Activated naive CD4-positive, alpha-beta T cell treated with anti-CD3 and anti-CD28 coated beads, Interleukin-2, amount 50 U/mL, for 16 hours (primary cell): ENCODE data around the gene EEF1A2.
A peak's percentile ranks its signal among the peaks of the same experiment; 100 is the strongest.

ENCODE experiments used
- DNase-seq: peaks from one replicate; pipeline ENCODE4 v3.0.0-alpha.2; 2020

Gene EEF1A2

DNA sequence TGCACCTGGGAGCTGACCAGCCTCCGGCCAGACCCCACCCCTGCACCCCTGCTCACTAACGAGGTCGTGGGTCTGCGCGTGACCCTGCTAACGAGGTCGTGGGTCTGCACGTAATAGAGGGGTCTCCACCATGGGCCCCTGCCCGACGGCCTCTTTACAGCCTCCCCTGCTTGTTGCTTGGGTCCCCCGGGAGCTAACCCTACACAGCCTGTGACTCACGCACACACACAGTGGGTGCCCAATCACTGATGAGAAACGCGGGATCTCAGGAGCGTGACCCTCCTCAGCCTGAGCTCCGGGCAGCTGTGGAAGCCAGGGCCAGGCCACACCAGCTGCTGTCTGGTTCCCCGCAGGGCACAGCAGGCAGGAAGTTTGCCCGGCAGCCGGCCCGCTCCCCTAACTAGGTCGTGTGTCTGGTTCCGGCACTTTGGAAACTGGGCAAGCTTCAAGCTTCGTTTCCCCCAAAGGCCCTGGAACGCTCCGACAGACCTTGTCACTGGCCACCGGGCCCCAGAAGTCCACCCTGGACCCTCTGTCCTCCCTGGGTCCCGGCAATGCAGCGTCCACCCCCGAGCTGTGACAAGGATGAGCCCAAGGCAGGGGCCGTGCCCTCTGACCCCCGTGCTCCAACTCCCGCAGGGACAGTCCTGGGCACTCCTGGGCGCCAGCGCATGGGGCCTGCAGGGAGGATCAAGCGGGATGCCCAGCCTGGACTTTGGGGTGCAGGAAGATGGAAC is 37.5 kb upstream of the EEF1A2 start:
- DNase-seq, result no peak

DNA sequence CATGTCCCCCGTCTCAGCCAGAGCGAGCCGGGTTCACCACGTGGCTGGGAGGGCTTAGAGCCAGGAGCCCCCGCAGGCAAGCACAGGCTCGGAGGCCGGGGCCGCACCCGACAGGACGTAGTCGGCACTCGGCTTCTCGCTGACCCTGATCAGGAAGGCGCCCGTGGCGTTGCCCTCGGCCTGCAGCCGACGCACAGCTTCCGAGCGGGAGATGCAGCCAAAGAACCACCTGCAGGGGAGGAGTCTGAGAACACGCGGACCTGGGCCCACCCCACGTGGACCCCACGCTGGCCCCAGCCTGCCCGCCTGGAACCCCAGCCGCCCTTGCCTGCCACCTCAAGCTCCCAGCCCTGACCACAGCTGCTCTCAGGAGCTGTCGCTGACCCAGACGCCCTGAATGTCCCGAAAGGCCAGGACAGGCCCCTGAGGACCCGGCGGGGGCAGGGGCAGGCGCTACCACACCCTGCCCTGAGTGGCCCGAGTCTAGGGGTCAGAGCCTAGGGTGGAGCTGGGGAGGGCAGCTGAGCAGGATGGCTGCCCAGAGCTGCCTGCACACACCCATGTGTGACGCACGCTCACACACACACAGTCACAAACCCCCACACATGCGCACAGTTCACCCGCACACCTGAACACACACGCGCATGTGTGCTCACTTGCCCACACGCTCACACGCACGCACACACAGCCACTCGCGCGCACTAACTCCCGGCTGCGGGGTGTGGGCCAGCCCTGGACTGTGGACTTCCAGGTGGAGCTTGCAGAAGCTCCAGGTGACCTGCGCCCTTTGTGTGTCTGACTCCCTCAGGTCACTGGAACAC is 36.2 kb upstream of the EEF1A2 start:
- no peak for DNase-seq

DNA sequence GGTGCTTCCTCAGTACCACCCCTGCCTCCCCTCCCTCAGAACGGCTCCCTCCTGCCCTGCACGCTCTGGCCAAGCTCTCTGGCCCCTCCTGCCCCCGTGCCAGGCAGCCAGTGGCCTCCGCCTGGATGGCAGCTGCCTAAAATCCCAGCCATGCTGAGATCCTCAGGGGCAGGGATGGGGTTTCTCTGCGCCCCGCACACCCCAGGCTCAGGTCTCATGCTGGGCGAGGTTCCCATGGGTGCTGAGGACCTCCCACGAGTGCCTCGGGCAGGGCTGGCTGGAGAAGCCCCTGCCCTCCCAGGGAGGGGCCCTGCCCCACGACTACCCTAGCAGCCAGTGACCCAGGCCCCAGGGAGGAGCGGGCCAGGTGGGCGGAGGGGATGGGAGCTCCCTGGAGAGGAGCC is 35.5 kb upstream of the EEF1A2 start:
- DNase-seq, result no peak

DNA sequence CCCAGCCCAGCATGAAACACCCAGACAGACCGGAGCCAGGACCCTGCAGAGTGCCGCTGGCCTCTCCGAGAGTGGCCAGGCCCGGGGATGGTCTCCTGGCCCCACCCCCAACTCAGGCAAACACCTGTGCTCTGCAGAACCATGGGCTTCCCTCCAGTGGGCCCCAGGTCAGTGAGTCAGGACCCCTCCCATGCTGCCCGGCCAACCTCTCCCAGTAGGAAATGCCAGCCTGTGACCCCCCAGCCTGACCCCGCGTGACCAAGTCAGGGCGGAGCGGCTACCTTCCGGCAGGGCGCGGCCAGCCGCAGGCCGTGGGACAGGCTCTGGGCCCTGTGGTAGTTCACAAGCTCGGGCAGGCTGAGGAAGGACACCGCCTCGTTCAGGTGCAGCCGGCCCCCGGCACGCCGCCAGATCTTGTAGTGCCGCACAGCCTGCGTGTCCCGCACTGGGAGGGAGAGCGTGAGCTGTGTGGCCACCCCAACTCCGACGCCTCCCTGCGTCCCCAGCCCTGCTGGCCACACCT is 35.0 kb upstream of the EEF1A2 start:
- no peak for DNase-seq

DNA sequence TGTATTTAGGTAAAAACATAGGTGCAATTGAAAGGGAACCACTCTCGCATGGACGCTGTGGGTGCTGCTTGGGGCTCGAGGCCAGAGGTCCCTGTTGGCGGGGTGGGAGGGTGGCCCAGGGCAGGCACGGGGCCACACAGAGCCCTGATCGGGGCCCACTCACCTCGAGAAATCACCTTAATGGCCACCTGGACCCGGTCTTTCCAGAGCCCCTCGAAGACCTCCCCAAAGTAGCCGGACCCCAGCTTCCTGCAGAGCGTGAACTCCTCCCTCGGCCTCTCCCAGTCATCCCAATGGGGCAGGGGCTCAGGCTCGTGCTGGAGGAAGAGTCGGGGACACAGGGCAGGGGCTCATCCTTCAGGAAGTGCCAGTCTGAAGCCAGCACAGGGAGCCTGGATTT is 34.5 kb upstream of the EEF1A2 start:
- DNase-seq, result no peak

DNA sequence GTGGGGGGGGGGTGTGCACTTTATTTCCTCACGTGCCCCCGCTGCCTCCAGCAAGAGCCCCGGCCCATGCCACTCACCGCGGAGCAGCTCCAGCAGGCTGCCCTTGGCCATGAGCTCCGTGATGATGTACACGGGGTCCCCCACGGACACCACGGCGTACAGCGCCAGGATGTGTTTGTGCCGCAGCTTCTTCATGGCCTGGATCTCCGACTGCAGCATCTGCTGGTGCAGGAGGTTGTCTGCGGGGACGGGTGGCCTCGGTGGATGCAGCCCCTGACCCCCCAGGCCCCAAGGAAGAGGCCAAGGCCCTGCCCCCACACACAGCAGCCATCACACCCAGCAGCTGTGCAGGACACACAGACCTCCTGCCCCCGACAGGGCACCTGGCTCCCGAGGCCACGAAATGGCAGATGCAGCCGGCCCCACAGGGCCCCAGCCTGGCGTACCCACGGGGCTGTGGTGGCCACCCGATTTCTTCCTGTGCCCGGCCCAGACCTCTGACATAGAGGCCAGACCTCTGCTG is 33.6 kb upstream of the EEF1A2 start:
- DNase-seq, result no peak

DNA sequence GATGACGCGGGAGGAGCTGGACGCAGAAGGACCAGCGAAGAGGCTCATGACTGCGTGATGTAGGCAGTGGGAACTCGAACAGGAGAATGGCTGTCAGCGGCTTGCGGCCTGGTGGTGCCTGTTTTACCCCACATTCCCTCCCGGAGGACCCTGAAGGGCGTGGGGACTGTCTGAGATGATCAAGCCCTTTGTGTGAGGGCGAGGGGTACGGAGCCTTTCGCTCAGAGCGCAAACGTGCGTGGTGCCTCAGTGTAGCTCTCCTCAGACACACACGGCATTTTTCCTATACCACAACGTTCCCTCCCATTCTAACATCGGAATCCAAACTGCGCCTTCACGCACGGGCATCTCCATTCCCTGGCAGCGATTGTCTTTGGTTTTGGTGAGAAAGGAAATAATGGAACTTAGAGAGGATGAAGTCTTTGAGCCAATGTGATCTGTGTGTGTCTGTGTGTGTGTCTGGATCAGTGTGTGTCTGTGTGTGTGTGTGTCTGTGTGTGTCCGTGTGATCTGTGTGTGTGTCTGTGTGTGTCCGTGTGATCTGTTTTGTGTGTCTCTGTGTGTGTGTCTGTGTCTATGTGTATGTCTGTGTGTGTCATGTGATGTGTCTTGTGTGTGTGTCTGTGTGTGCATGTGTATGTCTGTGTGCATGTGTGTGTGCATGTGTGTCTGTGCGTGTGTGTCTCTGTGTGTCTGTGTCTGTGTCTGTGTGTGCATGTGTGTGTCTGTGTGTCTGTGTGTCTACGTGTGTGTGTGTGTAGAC is 33.0 kb upstream of the EEF1A2 start:
- no peak for DNase-seq

DNA sequence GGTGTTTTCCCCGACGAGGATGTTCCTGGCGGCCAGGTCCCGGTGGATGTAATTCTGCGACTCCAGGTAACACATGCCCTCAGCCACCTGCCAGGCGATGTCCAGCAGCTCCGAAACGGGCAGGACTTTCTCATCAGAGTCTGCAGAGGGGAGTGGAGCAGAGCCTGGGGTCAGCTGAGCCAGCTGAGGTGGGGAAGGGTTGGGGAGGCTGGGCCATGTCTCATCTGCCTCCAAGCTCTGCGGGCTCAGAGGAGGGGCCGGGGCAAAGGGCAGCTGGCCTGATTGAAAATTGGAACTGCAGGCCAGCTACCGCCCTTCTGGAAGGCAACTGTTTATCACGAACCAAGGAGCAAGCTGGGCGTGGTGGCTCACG is 31.9 kb upstream of the EEF1A2 start:
- no peak for DNase-seq

DNA sequence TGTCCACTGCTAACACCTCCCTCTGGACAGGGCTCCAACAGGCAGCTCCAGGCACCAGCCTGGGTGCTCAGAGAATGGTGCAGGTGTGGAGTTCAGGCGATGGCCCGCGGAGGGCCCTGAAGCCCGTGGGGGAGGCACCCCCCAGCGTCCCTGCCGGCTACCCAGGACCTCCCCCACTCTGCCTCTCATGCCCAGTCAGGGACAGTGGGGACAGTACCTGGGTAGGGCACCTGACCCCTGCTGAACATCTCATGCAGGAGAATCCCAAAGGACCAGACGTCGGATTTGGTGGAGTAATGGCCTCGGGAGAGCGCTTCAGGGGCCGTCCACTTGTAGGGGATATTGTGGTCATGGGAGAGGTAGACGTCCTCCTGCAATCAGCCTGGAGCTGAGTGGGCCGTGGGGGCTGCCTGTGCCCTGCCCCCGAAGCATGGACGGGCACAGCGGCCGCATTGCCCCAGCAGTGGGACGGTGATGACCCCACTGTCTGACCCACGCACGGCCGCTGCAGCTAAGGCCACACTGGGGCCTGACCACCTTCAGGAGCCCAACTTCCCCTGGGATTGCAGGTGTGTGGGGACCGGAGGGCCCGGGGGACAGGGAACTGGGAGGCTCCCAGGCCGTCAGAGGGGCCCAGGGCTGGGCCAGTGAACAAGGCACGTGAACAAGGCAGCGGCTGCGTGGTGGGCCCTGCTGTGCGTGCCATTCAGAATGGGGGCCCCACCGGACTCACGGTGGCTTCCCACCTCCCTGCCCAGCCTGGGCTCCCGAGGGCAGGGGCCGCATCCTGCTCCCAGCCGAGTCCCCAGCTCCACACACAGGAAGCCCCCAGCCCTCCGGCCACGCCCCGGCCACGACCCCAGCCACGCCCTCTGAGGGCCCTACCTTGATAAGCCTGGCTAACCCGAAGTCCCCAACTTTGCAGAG is 31.2 kb upstream of the EEF1A2 start:
- peak; percentile 10 for DNase-seq

DNA sequence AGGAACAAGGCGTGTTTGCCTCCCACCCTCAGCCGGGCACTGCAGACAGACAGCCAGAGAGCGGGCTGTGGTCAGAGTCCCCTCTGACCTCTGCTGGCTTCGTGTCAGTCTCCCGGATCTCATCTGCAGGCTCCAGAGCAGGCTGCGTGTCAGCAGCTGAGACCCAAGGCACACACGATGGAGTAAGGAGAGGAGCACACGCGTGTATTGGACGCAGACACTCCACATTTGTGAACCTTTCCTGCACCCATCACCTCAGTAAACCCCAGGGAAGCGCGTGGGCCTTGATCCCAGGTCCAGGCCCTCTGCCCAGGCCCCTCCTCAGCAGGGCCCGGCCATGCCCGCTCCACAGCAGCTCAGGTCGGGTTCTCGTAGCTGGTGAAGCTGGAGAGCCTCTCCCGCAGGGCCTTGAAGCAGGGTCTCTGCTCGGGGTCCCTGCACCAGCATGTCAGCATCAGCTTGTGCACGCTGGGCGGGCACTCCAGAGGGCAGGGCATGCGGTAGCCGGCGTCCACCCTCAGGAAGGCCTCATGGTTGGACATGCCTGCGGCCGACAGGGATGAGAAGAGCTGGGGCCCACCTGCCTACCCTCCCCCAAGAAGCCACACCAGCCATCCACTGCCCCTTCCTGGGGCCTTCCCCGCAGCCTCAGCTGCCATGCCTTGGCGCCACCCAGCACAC is 30.4 kb upstream of the EEF1A2 start:
- no peak for DNase-seq

DNA sequence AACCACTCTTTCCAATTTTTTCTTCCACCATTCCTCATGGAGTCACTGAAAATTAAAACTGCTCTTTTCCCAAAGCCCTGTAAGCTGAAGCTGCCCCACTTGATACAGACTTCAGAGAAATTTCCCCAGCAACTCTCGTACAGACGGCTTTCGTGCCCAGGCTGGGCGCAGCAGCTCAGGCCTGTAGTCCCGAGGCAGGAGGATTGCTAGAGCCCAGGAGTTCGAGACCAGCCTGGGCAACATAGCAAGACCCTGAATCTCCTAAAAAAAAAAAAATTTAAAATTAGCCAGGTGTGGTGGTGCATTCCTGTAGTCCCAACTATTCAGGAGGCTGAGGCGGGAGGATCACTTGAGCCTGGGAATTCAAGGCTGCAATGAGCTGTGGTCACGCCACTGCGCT is 28.3 kb upstream of the EEF1A2 start:
- DNase-seq, result no peak

DNA sequence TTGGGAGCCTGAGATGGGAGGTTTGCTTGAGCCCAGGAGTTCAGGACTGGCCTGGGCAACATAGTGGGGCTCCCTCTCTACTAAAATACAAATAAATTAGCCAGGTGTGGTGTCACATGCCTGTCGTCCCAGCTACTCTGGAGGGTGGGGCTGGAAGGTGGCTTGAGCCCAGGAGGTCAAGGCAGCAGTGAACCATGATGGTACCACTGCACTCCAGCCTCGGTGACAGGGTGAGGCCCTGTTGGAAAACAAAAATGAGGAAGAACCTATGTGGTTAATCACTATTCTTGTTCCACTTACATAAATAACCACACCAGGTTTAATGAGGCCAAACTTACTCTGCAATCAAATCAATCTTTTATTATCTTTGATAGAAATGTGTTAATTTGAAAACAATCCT is 27.1 kb upstream of the EEF1A2 start:
- no peak for DNase-seq

DNA sequence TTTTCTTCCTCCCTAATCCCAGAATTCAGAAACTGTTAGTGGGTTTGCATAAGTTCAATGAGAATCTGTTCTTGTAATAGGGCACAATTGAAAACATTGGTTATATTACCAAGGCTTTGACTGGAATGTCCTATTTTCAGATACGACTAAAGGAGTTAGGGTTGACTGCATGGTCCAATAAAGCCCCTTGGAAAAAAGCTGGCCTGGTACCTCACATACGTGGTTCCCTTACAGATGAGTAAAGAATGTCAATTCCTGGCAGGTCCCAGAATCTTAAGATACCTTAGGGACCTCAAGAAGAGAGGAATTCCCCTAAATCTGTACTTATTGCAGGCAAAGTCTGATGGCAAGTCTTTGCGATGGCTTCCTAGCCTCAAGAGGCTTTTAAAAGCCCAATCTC is 26.3 kb upstream of the EEF1A2 start:
- DNase-seq, result no peak

DNA sequence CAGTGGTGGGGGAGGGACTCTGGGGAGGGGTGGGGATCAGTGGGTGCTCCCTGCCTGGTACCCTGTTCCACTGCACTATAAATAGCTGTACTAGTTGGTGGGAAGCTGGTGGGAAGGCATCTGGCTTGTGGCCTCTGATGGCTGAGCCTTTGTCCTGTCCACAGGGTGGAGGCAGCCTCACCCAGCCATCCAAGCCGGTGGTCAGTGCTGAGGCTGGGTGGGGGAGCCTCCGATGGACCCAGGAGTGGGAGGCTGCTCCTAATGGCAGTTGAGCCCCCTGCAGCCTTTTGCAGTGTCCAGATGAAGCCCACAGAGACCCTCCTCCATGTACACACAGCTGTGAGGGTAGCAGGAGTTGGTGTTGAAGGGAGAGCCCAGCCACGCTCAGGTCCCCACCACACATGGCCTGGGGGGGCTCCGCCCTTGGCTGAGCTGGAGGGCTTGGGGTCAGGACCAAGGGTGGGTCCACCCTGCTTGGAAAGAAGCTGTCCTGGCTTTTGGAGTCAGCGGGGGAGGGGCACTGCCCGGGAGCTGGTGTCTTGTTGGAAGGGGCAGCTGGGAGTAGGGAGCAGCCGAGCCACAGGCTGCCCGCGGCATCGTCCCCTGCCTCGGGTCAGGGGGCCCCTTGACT is 24.2 kb upstream of the EEF1A2 start:
- DNase-seq, result peak; percentile 14

DNA sequence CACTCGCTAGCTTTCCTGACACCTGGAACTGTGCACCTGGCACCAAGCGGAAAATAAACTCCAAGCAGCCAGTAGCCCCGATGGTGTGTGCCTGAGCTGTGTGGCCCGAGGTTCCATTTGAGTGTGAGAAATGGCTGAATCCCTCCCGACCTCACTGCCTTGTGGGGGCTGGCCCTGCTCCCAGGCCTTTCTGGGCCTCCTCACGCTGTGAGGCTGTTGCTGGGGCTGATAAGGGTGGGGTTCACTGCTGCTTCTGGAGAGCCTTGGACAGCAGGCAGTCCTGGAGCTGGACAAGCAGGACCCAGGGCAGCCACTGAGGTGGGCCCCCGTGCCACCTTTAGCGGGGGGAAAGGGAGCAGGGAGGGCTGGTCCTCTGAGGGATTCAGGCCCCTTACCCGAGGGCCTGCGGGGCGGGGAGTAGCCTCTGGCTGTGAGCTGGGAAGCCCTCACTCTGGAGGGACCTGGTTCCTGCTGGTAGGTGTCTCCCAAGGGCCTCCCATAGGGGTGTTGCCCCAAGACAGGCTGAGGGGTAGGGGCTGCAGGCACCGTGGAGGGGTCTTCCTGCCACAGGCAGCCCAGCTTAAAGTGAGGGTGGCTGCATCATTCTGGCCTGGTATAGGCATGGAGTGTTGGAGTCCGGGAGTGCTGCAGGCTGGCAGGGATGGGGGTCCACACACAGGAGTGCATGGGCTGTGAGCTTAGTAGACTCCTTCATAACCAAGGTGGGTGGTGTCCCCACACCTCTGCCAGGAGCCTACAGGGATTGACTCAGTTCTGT is 23.4 kb upstream of the EEF1A2 start:
- no peak for DNase-seq

DNA sequence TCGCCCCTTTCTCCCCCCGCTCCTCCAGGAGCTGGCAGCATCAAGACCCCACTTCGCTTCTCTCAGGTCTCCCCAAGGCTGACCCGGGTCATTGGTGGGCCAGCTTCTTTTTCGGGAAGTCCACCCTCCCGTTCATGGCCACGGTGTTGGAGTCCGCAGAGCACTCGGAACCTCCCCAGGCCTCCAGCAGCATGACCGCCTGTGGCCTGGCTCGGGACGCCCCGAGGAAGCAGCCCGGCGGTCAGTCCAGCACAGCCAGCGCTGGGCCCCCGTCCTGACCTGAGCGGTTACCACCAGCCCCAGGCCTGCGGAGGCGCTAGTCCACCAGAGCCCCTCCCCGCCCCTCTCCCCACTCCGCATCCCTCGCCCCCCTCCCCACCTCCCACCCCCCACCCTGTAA is 22.7 kb upstream of the EEF1A2 start:
- DNase-seq, result no peak

DNA sequence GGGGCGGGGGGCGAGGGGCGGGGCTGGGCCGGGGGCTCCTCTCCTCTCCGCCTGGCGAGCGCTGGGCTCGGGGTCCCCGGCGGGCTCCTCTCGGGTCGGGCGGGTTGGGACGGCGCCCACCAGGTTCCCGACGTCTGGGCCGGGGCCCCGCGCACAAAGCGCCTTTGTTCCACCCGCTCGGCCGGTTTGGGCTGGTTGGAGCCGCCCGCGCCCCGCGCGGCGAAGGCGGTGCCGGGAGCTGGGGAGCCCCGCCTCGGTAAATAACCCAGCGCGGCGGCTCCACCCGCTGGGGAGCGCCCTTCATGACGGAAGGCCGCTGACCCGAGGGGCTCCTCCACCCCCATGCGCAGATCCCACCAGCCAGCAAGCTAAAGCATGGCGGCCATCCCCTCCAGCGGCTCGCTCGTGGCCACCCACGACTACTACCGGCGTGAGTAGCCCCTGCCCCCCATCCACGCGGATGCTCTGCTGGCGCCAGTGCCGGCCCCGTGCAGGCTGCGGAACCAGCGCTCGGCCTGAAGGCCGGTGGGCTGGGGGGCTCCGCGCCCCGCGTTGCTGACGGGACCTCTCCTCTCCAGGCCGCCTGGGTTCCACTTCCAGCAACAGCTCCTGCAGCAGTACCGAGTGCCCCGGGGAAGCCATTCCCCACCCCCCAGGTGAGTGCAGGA is 22.2 kb upstream of the EEF1A2 start:
- peak; percentile 80 for DNase-seq

DNA sequence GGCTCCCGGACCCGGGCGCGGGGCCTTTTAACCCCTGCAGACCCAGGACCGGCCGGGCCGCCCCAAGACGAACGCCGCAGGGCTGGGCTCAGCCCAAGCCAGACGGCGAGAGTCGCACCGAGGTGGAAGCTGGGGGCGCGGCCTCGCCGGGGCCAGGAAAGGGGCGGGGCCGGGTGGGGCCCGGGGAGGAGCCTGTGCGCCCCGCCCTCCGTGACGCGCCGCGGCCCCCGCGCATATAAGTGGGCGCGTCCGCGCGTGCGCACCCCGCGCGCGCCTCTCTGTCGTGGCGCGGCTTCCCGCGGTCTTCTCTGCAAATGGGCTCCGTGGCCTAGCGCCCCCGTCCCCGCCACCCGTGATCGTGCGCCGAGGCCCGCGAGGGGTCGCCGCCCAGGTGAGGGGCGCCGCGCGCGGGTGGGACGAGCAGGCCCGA is 21.6 kb upstream of the EEF1A2 start, which contains the start of gene PPDPF:
Gene PPDPF (plus strand): TSS at position 262 of the 430 bp plus-strand sequence. CDS start 544 bp downstream, outside the sequence.
- DNase-seq, result peak; percentile 79
